GM18499 (cell line): ENCODE measurements around the gene CELA2A.
"Not testable (repeated sequence)": the region's sequence is repeated elsewhere in the genome, so short reads cannot be mapped to it uniquely, and the experiment has no call there.

Experiments used
- ATAC-seq: cut with Tn5 transposase; IDR thresholded peaks from one replicate; pipeline ENCODE4 v1.9.1; 2021; ENCODE audit warnings: moderate number of reproducible peaks; ENCODE audit not compliant: insufficient read depth, unreplicated experiment

Gene CELA2A

DNA sequence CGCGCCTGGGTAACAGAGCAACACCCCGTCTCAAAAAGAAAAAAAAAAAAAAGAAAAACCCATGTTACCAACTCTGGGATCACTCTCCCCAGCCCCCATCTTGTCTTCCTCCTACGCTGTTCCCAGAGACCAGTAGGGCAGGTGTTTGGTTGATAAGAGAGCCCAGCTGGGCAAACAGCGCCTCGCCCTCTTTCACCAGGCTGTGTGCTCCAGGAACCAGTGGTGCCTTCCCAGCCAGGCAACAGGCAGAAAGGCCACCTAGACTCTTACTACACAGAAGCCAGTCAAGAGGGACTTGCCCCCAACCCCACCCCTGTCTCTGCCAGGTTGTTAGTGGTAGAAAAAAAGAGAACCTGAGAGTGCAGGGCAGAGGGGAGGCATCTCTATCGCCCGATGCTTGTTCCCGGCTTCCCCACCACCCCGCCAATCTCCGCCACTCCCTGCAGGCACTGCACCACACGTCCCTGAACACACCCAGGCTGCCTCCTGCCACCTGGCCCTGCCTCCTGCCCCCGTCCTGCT lies 32.3 kb upstream of the CELA2A start:
- no peak for ATAC-seq

DNA sequence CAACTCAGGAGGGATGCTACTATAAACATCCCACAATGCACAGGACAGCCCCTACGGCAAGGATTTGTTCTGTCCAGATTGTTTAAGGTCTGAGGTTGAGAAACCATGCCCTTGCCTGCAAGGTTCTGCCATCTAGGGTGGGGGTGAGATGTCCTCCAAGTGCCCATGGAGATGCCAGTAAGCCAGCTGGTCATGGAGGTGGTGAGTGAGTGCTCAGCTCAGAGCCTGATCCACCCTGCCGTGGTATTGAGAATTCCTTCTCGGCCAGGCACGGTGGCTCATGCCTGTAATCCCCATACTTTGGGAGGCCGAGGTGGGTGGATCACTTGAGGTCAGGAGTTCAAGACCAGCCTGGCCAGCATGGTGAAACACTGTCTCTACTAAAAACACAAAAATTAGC lies 31.6 kb upstream of the CELA2A start:
- ATAC-seq, result no peak

GRCh38 chr1:15425521-15425920 lies 31.0 kb upstream of the CELA2A start:
- no peak for ATAC-seq

DNA sequence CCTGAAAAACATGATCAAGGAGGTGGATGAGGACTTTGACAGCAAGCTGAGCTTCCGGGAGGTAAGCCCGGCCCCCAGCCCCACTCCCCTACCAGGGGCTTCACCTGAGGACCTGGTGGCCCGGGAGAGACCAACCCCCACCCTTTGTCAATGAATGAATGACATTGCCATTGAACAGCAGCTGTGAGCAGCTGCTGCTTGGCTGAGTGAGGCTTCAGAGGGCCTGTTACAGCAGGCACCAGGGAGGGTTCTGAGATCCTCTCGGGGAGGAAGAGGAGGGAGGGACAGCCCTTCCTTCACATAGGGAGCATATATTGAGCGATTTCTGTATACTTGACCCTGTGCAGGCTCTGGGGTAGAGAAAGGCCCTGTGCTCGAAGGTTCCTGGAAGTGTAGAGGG lies 30.6 kb upstream of the CELA2A start:
- no peak for ATAC-seq

DNA sequence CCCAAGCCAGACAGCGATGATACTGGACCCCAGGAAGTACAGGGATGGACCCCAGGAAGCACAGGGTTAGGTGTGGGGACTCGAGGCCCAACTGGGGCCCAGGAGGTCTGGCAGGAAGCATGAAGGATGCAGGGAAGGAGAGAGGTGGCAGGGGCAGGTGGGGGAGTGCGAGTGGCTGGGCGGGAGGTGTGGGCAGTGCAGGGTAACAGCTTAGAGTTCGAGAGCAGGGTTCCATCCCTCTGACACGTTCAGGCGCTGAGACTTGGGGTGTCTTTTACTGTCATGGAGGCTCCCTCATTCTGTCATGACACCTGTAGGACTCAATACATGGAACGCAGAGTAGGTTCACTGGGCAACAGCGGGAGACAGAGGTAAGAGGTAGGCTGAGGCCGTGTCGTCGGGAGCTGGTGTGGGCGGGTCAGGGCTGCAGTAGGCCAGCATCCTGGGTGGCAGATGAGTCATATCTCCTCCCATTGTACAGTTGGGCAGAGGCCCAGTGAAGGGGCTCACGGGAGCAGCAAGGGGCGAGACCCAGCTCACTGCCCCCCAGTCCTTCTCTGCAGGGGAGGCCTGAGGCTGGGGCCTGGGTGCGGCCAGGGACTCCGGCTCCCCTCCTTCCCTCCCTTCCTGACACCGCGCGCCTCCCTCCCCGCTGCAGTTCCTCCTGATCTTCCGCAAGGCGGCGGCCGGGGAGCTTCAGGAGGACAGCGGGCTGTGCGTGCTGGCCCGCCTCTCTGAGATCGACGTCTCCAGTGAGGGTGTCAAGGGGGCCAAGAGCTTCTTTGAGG lies 29.8 kb upstream of the CELA2A start:
- ATAC-seq, result no peak

GRCh38 chr1:15427280-15427666 lies 29.3 kb upstream of the CELA2A start:
- no peak for ATAC-seq

DNA sequence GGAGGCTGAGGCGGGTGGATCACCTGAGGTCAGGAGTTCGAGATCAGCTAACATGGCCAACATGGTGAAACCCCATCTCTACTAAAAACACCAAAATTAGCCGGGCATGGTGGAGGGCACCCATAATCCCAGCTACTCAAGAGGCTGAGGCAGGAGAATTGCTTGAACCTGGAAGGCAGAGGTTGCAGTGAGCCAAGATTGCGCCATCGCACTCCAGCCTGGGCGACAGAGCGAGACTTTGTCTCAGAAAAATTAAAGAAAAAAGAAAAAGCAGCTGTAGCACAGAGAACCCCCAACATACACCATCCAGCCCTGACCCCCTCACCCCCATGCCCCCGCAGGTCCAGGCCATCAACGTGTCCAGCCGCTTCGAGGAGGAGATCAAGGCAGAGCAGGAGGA lies 28.3 kb upstream of the CELA2A start:
- not testable (repeated sequence) for ATAC-seq

DNA sequence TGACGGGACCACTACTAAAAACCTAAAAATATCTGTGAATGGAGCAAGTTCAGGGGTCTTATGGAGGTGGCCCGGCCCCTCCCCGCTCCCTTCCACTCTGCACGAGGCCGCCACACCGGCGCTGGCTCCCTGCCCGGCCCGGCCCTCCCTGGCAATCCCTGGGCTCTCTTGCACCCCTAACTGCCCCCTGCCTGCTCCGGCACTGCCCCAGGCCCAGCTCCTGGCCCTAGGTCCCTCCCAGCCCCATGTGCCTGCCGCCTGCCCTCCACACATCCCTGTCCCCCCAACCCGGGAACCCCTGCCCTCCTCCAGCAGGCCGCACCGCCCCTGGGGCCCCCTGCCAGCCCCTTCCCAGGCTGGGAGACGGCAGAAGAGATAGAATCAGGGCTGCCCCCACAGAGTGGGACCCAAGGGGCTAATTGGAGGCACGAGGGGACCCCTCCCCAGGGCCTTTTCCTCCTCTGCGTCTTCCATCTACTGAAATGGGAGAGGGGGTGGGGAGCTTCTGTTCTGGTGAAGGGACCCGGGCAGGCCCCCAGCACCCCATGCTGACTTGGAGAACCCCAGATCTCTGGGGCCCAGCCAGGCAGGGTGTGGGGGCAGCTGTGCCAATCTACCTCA lies 27.6 kb upstream of the CELA2A start:
- no peak for ATAC-seq

DNA sequence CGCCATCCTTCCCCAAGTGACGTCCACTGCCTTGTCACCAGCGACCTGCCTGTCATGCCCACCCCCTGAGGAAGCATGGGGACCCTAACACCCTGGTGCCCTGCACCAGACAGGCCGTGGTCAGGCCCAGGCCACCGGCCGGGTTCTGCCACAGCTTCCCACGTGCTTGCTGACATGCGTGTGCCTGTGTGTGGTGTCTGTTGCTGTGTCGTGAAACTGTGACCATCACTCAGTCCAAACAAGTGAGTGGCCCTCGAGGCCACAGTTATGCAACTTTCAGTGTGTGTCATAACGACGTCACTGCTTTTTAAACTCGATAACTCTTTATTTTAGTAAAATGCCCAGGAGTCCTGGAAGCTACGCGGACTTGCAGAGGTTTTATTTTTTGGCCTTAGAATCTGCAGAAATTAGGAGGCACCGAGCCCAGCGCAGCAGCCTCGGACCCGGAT lies 26.8 kb upstream of the CELA2A start:
- no peak for ATAC-seq

DNA sequence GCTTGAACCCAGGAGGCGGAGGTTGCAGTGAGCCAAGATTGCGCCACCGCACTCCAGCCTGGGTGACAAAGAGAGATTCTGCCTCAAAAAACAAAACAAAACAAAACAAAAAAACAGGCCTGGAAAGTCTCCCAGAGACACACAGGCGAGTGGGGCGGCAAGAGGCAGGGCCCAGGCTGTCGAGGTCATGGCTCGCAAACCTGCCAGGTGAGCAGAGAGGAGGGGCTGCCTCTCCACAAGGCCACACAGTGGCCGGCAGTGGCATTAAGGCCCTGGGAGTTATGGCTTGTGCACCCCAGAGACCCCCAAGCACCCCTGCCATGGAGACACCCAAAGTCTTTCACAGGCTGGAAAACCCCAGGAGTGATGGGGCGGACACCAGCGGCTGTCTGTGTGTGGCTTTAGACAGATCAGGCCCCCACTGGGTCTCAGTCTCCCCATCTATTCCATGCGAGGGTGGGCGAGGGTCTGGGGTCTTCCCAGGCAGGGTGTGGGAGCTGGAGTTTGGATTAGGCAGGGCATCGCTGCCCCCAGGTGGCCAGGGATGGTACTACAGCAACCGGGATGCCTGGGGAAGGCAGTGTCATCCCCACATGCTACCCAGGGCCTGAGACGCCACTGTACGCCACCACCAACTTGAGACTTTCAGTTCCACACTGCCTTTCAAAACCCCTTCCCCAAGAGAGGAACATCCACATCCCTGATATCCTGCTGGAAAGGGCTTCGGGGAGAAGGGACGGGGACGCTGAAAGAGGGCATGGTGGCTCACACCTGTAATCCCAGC lies 25.6 kb upstream of the CELA2A start:
- ATAC-seq, result no peak

- no peak for ATAC-seq
These were observed 25.0 kb upstream of the CELA2A start for GRCh38 chr1:15431571-15431948.

- ATAC-seq, result no peak
These were observed 24.2 kb upstream of the CELA2A start for GRCh38 chr1:15432324-15432723.

- ATAC-seq, result no peak
These were observed 23.1 kb upstream of the CELA2A start for GRCh38 chr1:15433471-15433870.

DNA sequence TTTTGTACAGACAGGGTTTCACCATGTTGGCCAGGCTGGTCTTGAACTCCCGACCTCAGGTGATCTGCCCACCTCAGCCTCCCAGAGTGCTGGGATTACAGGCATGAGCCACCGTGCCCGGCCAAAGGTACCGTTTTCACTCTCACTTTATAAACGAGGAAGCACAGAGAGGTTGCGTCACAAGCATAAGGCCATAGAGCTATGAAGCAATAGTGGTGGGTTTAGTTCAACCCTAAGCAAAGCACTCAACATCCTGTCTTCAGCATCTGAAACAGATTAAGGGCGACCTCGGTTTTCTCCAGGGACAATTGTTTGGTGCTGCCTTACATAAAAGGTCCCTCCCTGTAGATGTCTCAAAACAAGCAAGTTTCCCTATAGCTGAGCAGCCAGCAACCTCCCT lies 21.8 kb upstream of the CELA2A start:
- not testable (repeated sequence) for ATAC-seq

- no peak for ATAC-seq
These were observed 21.1 kb upstream of the CELA2A start for GRCh38 chr1:15435239-15436077.

DNA sequence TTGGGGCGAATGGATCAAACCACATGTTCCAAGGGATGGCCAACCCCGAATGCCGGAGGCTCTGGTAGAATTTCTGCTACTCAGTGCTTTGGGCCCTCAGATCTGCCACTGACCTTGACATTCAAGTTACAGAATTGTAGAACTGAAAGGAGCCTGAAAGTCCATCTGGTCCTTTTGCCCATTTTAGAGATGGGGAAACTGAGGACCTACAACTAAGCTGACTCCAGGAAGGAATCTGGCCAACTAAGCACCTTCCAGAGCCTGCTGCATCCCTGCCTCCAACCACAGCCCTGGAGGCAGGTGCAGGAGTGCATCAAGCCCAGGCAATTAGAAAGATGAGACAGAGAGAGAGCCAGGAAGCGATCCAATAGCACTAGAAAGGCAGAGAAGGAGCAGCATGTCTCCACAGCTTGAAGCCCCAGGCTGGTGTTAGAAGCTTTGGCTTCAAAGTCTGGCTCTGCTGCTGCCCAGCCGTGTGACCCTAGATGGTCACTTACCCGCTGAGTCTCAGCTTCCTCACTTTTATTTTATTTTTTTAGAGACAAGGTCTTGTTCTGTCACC lies 19.6 kb upstream of the CELA2A start:
- no peak for ATAC-seq

- no peak for ATAC-seq
These were observed 17.2 kb upstream of the CELA2A start for GRCh38 chr1:15439325-15439724.

GRCh38 chr1:15440357-15440756 lies 16.2 kb upstream of the CELA2A start:
- ATAC-seq, result no peak

DNA sequence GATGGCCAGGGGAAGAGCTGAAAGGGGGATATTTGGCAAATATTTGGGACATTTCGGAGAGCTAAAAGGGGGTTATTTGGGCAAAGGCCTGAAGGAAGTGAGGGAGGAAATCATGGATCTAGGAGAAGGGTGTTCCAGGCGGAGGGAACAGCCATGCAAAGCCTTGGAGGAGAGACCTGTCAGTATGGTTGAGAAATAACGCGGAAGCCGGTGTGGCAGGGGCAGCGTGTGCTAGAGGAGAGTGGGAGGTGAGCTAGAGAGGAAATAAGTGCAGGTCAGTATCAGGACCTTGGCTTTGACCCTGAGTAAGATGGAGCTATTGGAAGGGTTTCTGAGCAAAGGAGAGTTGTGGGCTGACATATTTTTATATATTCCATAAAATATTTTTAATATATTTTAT lies 15.3 kb upstream of the CELA2A start:
- ATAC-seq, result no peak

DNA sequence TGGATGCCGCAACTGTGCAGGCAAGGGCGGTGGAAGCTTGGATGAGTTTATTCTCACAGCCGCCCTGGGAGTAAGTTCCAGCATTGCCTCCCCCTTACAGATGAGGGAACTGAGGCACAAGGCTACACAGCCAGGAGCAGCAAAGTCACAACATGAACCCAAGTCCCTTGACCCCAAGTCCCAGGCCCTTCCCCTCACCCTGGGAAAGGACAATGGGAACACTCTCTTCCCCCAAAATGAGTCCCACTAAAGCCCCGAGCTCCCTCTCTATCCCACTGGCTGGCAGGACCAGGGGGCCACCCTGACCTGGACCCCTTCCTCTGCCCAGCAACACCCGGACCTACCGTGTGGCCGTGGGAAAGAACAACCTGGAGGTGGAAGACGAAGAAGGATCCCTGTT lies 14.4 kb upstream of the CELA2A start:
- no peak for ATAC-seq
